HepG2 (cell line): ENCODE results near the gene XXYLT1. TPM values are rescaled to one million over a fixed set of nuclear protein-coding genes. Genes with fewer than 3 reads are reported as not detected.
A peak's percentile ranks its signal among the peaks of the same experiment; 100 is the strongest.

Source experiments
- ATAC-seq: fragments of 200-7000 bp; cut with Tn5 transposase; 3 replicates; pipeline ENCODE4 v1.9.1; 2020; ENCODE audit warnings: mild to moderate bottlenecking, moderate library complexity
- BruUV-seq: library from RNA; stranded (reverse); fragments of 400-500 nt; replicated peaks from 2 replicates; lab custom pipeline; 2021; lab: Mats Ljungman, UMichigan
- CTCF ChIA-PET: fragments of 300-600 bp; formaldehyde crosslinking; extraction: SDS; loops from one replicate; lab custom pipeline; 2021; ENCODE audit warnings: low total read pairs, inconsistent platforms, low intra/inter-chr PET ratio; lab: Yijun Ruan, JAX
- POLR2A ChIA-PET: fragments of 350-600 bp; sonication (Branson Sonifier 250); formaldehyde crosslinking; loops from one replicate; lab custom pipeline; 2020; ENCODE audit warnings: antibody characterized with exemption, inconsistent platforms; lab: Yijun Ruan, JAX
- DNase-seq: peaks from one replicate; pipeline ENCODE4 v3.0.0-alpha.2; 2015; ENCODE audit warnings: low spot score
- FAIRE-seq: peaks from 3 replicates; lab custom pipeline; 2011; peaks lifted over from hg19 to GRCh38; lab: Jason Lieb, UNC
- H2AFZ ChIP-seq: one replicate; pipeline ENCODE4 v1.6.1; 2011; ENCODE audit warnings: low read length, inconsistent platforms
- H3K27ac ChIP-seq: fragments of 300-600 bp; 3 replicates; pipeline ENCODE4 v1.8.0; 2011; ENCODE audit warnings: mixed run types, mild to moderate bottlenecking, mixed read lengths, low read length, inconsistent platforms; ENCODE audit not compliant: insufficient read depth; ENCODE audit errors: extremely low read length
- H3K27me3 ChIP-seq, 2 experiments: fragments of 200-600 bp in 1 of 2; 2 replicates in 1 of 2; 3 replicates in 1 of 2; pipeline versions ENCODE4 v1.6.0 to v1.8.0; 2011; ENCODE audit warnings: low read length in 2 of 2, mild to moderate bottlenecking in 2 of 2, moderate library complexity in 2 of 2, inconsistent platforms in 1 of 2; ENCODE audit not compliant: insufficient read depth in 2 of 2, control insufficient read depth in 1 of 2
- H3K36me3 ChIP-seq, 2 experiments: fragments of 200-600 bp in 1 of 2; replicated peaks in 1 of 2; 2 replicates in 1 of 2; 3 replicates in 1 of 2; pipeline versions ENCODE4 v1.5.1 to v1.8.0; 2011; ENCODE audit warnings: low read length in 2 of 2, inconsistent platforms in 1 of 2; ENCODE audit not compliant: insufficient read depth in 2 of 2, control insufficient read depth in 1 of 2
- H3K4me1 ChIP-seq: 2 replicates; pipeline ENCODE4 v1.5.1; 2012; ENCODE audit warnings: low read length, inconsistent platforms; ENCODE audit not compliant: insufficient read depth
- H3K4me2 ChIP-seq: 2 replicates; pipeline ENCODE4 v1.6.0; 2011; ENCODE audit warnings: low read depth, low read length, inconsistent platforms
- H3K4me3 ChIP-seq, 3 experiments: fragments of 200-600 bp in 1 of 3; sonication (generic), shearing (Covaris generic) in 1 of 3; replicated peaks in 1 of 3; 2 replicates each; pipeline ENCODE4 v1.5.1; 2011 to 2016; ENCODE audit warnings: low read length in 3 of 3, inconsistent platforms in 2 of 3, low read depth in 2 of 3, mild to moderate bottlenecking in 2 of 3, control low read depth in 1 of 3, mixed read lengths in 1 of 3; ENCODE audit not compliant: insufficient read depth in 1 of 3
- H3K79me2 ChIP-seq: one replicate; pipeline ENCODE4 v1.6.1; 2011; ENCODE audit warnings: low read length, inconsistent platforms; ENCODE audit not compliant: insufficient read depth
- H3K9ac ChIP-seq: 2 replicates; pipeline ENCODE4 v1.6.0; 2011; ENCODE audit warnings: mild to moderate bottlenecking, low read depth, low read length, inconsistent platforms; ENCODE audit not compliant: insufficient read depth
- H3K9me3 ChIP-seq: 2 replicates; pipeline ENCODE4 v1.5.1; 2012; ENCODE audit warnings: mild to moderate bottlenecking, low read length
- H4K20me1 ChIP-seq: 2 replicates; pipeline ENCODE4 v1.6.0; 2011; ENCODE audit warnings: inconsistent platforms, mild to moderate bottlenecking, low read length, moderate library complexity; ENCODE audit not compliant: insufficient read depth
- STAG1 ChIP-seq: sonication (generic); formaldehyde crosslinking; IDR thresholded peaks from 2 replicates; pipeline ENCODE4 v1.4.0; 2020; ENCODE audit warnings: missing genetic modification reagents
- WGBS: methylation state at CpG from one replicate; pipeline ENCODE4 v1.1.6; 2017; ENCODE audit warnings: low lambda C conversion rate; 5-methylcytosine and 5-hydroxymethylcytosine counted together
- in situ Hi-C: cut with HindIII; loops from 2 replicates; pipeline ENCODE4 v1.10.0; 2017; ENCODE audit warnings: low pct_unique_long_range_greater_than_20kb; ENCODE audit not compliant: extremely low pct_ligation_motif_present
- intact Hi-C: fragments of 100-400 bp; cut with micrococcal nuclease; formaldehyde crosslinking; loops from one replicate; pipeline ENCODE4 v1.10.0; 2022; ENCODE audit not compliant: unreplicated experiment
- polyA plus RNA-seq, 8 experiments: library from polyadenylated mRNA; depleted of rRNA in 3 of 8; stranded (reverse) in 7 of 8; unstranded in 1 of 8; fragments of >200 nt; fragmentation: Illumina TruSeq in 4 of 8; extraction: Trizol in 4 of 8; gene quantifications; 2 replicates each; pipeline versions ENCODE4 v1.2.1 to v1.2.3, GENCODE V29; 2011 to 2016; ENCODE audit warnings: low read depth in 4 of 8, missing spikeins in 1 of 8, mixed read lengths in 1 of 8; ENCODE audit not compliant: insufficient read depth in 1 of 8
- total RNA-seq, 5 experiments: library from RNA; depleted of rRNA; stranded (reverse); fragments of >200 nt; fragmentation: Illumina TruSeq; extraction: Trizol; gene quantifications; 2 replicates each; pipeline ENCODE4 v1.2.3, GENCODE V29; 2016; ENCODE audit warnings: low read depth in 1 of 5
- TF ChIP-seq, protein P1 (sequence below): fragments of 450-650 bp; IDR thresholded peaks from 2 replicates; pipeline ENCODE4 v1.6.1; 2016
- TF ChIP-seq, protein P2 (sequence below): sonication (generic); formaldehyde crosslinking; IDR thresholded peaks from 2 replicates; pipeline ENCODE4 v1.4.0; 2020; ENCODE audit warnings: missing genetic modification reagents, borderline replicate concordance

Gene XXYLT1
- total and polyA plus RNA-seq, 2 of the 13 experiments (the other 11 are each of a cell fraction or from before 2014, with no cell fraction given) = 17.7 to 19.0 TPM

DNA sequence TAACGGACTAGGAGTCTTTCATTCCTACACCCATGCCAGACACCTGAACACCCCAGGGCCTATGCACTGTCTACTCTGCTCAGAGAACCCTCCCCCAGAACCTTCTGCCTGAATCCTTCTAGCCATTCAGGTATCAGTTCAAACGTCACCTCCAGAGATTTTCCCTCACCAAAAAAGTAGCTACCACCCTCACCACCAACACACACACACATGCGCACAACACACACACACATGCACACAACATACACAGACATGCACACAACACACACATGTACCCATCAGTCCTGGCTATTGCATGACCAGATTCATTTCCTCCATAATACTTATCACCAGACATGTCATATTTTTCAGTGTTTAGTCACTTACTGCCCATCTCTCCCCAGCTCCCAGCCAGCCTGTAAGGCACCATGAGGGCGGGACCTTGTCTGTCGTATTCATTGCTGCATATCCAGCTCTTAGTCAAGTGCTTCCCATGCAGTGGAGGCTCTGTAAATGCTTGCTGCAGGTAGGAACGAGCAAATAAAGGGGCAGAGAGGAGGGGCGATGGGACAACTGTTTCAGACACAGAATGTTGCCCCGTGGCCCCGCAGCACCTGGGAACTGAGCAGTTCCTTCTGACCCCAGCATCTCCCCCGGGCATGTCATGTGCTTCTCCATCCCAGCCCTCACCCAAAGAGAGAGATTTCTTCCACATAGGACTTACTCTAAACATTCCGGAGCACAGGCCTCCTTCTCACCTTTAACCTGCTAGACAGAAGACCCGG lies 29.2 kb downstream of the XXYLT1 start:
- no peak overlapping the region for H3K27ac ChIP-seq
- ATAC-seq (no peak), DNase-seq (no peak)
- WGBS = 96% methylated on average over 12 of the region's 12 CpGs
- no peaks in the 10 kb centered on the region for H3K79me2 ChIP-seq
- no peak overlapping the region for H2AFZ ChIP-seq
- H3K9me3 ChIP-seq = peaks cover 8% of the 10 kb centered on the region
- no peak overlapping the region for H3K4me2 ChIP-seq
- H4K20me1 ChIP-seq = no peaks in the 10 kb centered on the region
- TF ChIP-seq STAG1 (CRISPR knock-in tag) = no peak
- TF ChIP-seq, protein P1, sequence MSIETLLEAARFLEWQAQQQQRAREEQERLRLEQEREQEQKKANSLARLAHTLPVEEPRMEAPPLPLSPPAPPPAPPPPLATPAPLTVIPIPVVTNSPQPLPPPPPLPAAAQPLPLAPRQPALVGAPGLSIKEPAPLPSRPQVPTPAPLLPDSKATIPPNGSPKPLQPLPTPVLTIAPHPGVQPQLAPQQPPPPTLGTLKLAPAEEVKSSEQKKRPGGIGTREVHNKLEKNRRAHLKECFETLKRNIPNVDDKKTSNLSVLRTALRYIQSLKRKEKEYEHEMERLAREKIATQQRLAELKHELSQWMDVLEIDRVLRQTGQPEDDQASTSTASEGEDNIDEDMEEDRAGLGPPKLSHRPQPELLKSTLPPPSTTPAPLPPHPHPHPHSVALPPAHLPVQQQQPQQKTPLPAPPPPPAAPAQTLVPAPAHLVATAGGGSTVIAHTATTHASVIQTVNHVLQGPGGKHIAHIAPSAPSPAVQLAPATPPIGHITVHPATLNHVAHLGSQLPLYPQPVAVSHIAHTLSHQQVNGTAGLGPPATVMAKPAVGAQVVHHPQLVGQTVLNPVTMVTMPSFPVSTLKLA = peak; percentile 84
- TF ChIP-seq, protein P2, sequence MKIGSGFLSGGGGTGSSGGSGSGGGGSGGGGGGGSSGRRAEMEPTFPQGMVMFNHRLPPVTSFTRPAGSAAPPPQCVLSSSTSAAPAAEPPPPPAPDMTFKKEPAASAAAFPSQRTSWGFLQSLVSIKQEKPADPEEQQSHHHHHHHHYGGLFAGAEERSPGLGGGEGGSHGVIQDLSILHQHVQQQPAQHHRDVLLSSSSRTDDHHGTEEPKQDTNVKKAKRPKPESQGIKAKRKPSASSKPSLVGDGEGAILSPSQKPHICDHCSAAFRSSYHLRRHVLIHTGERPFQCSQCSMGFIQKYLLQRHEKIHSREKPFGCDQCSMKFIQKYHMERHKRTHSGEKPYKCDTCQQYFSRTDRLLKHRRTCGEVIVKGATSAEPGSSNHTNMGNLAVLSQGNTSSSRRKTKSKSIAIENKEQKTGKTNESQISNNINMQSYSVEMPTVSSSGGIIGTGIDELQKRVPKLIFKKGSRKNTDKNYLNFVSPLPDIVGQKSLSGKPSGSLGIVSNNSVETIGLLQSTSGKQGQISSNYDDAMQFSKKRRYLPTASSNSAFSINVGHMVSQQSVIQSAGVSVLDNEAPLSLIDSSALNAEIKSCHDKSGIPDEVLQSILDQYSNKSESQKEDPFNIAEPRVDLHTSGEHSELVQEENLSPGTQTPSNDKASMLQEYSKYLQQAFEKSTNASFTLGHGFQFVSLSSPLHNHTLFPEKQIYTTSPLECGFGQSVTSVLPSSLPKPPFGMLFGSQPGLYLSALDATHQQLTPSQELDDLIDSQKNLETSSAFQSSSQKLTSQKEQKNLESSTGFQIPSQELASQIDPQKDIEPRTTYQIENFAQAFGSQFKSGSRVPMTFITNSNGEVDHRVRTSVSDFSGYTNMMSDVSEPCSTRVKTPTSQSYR (CRISPR knock-in tag) = no peak
- TF ChIP-seq, all 625 proteins: peak for 1
- no peak overlapping the region for H3K9ac ChIP-seq
- no peaks in the 10 kb centered on the region for H3K27me3 ChIP-seq
- in situ Hi-C loops (no loop called here), intact Hi-C loops (no loop called here)
- CTCF ChIA-PET = no interaction called here
- BruUV-seq = no TSS peak
- no peak overlapping the region for H3K4me3 ChIP-seq
- no peaks in the 10 kb centered on the region; the same call in 1 of the 2 replicates for H3K4me1 ChIP-seq
- POLR2A ChIA-PET = no interaction called here
- FAIRE-seq = no peak
- H3K36me3 ChIP-seq = peaks cover 0 to 12% of the 10 kb centered on the region in 2 experiments; a peak in 3 of 5 replicates
